Heart left ventricle (tissue), 16 donors: ENCODE data around the gene NFXL1. TPM values are rescaled to one million over a fixed set of nuclear protein-coding genes. Genes with fewer than 3 reads are reported as not detected.

Experiments used
- ATAC-seq, 4 donors: fragments of 200-7000 bp; cut with Tn5 transposase; one replicate each; pipeline ENCODE4 v1.9.1; 2020 to 2022; ENCODE audit warnings: moderate library complexity in 4 of 4, mild to moderate bottlenecking in 3 of 4, moderate number of reproducible peaks in 1 of 4
- DNase-seq, 5 donors: peaks; one replicate each; pipeline ENCODE4 v3.0.0-alpha.2; 2020
- H3K27ac ChIP-seq, 12 donors: fragments of 200-600 bp; sonication (generic) in 4 of 12; one replicate each; pipeline versions ENCODE4 v1.5.0 to v1.8.0; 2016 to 2022; ENCODE audit warnings: mild to moderate bottlenecking in 2 of 12
- H3K27me3 ChIP-seq, 9 donors: fragments of 200-600 bp; sonication (generic) in 2 of 9; one replicate each; pipeline versions ENCODE4 v1.5.1 to v1.8.0; 2016 to 2022; ENCODE audit warnings: mild to moderate bottlenecking in 3 of 9
- H3K36me3 ChIP-seq, 9 donors: fragments of 200-600 bp; sonication (generic) in 2 of 9; one replicate each; pipeline versions ENCODE4 v1.5.0 to v1.8.0; 2018 to 2022; ENCODE audit warnings: mild to moderate bottlenecking in 2 of 9
- H3K4me1 ChIP-seq, 12 donors: fragments of 200-600 bp; sonication (generic) in 4 of 12; one replicate each; pipeline versions ENCODE4 v1.5.0 to v1.8.0; 2016 to 2022; ENCODE audit warnings: mild to moderate bottlenecking in 3 of 12
- H3K4me3 ChIP-seq, 12 donors: fragments of 200-600 bp; sonication (generic) in 4 of 12; one replicate each; pipeline versions ENCODE4 v1.5.0 to v1.8.0; 2017 to 2022; ENCODE audit warnings: mild to moderate bottlenecking in 9 of 12, moderate library complexity in 4 of 12
- H3K9me3 ChIP-seq, 12 donors: fragments of 200-600 bp; sonication (generic) in 4 of 12; one replicate each; pipeline versions ENCODE4 v1.5.0 to v1.8.0; 2016 to 2022; ENCODE audit warnings: mild to moderate bottlenecking in 1 of 12
- POLR2A ChIP-seq, 2 donors: fragments of 450-650 bp; IDR thresholded peaks; one replicate each; pipeline ENCODE4 v1.6.1; 2017; ENCODE audit warnings: antibody characterized with exemption in 2 of 2, mild to moderate bottlenecking in 2 of 2, moderate library complexity in 2 of 2
- WGBS, 4 donors: extraction: QIAGEN DNeasy Blood & Tissue Kit in 2 of 4; methylation state at CpG; one replicate each; pipeline versions ENCODE4 v1.1.5 to v1.1.7; 2013 to 2018; 5-methylcytosine and 5-hydroxymethylcytosine counted together
- intact Hi-C, 10 donors: fragments of 100-400 bp; cut with DNase I; formaldehyde crosslinking; loops; one replicate each; pipeline versions ENCODE4 v1.11.1 to v1.14.2; 2022
- polyA plus RNA-seq, 2 donors: library from polyadenylated mRNA; stranded (reverse); fragments of 200-250 nt; gene quantifications; one replicate each; pipeline ENCODE4 v1.2.3, GENCODE V29; 2013
- total RNA-seq, 9 donors: library from RNA; depleted of rRNA in 2 of 9; stranded (reverse); fragments of >200 nt in 2 of 9; fragmentation: NEBNext Ultra II Directional in 3 of 9; extraction: Animal tissue kit (Norgen Biotek cat#: 25700) in 3 of 9; gene quantifications; one replicate each; pipeline versions ENCODE4 v1.1.0 to v1.2.4, GENCODE V29; 2016 to 2023
- TF ChIP-seq, protein P1 (sequence below), 12 donors: fragments of 200-600 bp; sonication (generic) in 4 of 12; IDR thresholded peaks; one replicate each; pipeline versions ENCODE4 v1.5.0 to v1.8.0; 2018 to 2022; ENCODE audit warnings: antibody characterized with exemption in 12 of 12, mild to moderate bottlenecking in 5 of 12
- donor health status: ischemic (EF 13 %, LVEDD 7.1; RV severe dilation, severe dysfunction).
- donor health status: healthy with polysubstance abuse.
- donor health status: DM: no; HTN: yes; CAD: no.
- donor health status: DM: no; HTN: no; CAD: no.
- donor health status: ischemic (EF 25% LVEDD 6.9; RV normal size, moderate dysfunction).
- donor health status: ischemic (EF 25% LVEDD 5.7; RV mildly dilated, moderate dysfunction).
- donor health status: healthy.
- donor health status: DM: yes; HTN: yes; CAD: no.
- donor health status: ischemic (EF 35%, LVEDD 5.7; RV mildly dilated, moderate dysfunction).
- donor health status: nonischemic (EF 11% LVEDD 7.7; RV severe dilation, severe dysfunction).
- donor health status: DM: yes; HTN: yes; CAD: no.
- donor health status: PGD.
- donor health status: ischemic (EF 29% LVEDD 5.4; RV normal size, mild dysfunction).
- donor health status: nonischemic (EF 23%, LVEDD 6.1; RV moderate dilation, normal function).

Gene NFXL1
- total and polyA plus RNA-seq, 11 donors: 2.8 to 7.3 (median 5.3) TPM

- no peak for TF ChIP-seq POLR2A (IDR thresholded peaks at IDR 0.05)
- TF ChIP-seq, protein P1, sequence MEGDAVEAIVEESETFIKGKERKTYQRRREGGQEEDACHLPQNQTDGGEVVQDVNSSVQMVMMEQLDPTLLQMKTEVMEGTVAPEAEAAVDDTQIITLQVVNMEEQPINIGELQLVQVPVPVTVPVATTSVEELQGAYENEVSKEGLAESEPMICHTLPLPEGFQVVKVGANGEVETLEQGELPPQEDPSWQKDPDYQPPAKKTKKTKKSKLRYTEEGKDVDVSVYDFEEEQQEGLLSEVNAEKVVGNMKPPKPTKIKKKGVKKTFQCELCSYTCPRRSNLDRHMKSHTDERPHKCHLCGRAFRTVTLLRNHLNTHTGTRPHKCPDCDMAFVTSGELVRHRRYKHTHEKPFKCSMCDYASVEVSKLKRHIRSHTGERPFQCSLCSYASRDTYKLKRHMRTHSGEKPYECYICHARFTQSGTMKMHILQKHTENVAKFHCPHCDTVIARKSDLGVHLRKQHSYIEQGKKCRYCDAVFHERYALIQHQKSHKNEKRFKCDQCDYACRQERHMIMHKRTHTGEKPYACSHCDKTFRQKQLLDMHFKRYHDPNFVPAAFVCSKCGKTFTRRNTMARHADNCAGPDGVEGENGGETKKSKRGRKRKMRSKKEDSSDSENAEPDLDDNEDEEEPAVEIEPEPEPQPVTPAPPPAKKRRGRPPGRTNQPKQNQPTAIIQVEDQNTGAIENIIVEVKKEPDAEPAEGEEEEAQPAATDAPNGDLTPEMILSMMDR (IDR thresholded peaks at IDR 0.05): no peak
- H3K4me3 ChIP-seq: no peak overlapping the region
- H3K9me3 ChIP-seq: peaks cover 0 to 5% (median 0%) of the 10 kb centered on the region in 12 donors
- H3K27me3 ChIP-seq: no peaks in the 10 kb centered on the region
- intact Hi-C loops: no loop called here
- peak in 2 of 4 donors; percentile 16 to 22 for ATAC-seq
- DNase-seq: no peak
- H3K36me3 ChIP-seq: no peaks in the 10 kb centered on the region
- peaks cover 0 to 6% (median 0%) of the 10 kb centered on the region in 12 donors for H3K4me1 ChIP-seq
- WGBS, 4 donors: 52 to 78% (median 70%) methylated on average over 2 to 3 of the region's 3 CpGs
- H3K27ac ChIP-seq: peak overlapping the region in 1 of 12 donors; percentile 7
These were observed 112.8 kb downstream of the NFXL1 start for GRCh38 chr4:47801481-47802002.

GRCh38 chr4:47798165-47798564 is 116.2 kb downstream of the NFXL1 start:
- intact Hi-C loops: no loop called here
- Histone ChIP-seq H3K9me3 (peaks cover 0 to 3% (median 0%) of the 10 kb centered on the region in 12 donors), H3K27ac (no peak overlapping the region), H3K4me3 (no peak overlapping the region), H3K4me1 (peaks cover 0 to 6% (median 0%) of the 10 kb centered on the region in 12 donors), H3K27me3 (no peaks in the 10 kb centered on the region), H3K36me3 (no peaks in the 10 kb centered on the region)
- TF ChIP-seq, protein P1 (IDR thresholded peaks at IDR 0.05): no peak
- TF ChIP-seq POLR2A (IDR thresholded peaks at IDR 0.05): no peak
- ATAC-seq (no peak), DNase-seq (no peak)
- 35 to 38% (median 37%) methylated on average over 3 of the region's 3 CpGs for WGBS, 4 donors

Other genes starting within 250 kb of the NFXL1 start
- 100 to 1,000 TPM in 1 of 9 donors, 10 to 100 TPM in 8; 20.5 to 130 (median 47.4) TPM for gene CORIN, start 76.5 kb downstream of the NFXL1 start, total RNA-seq
- gene CORIN, start 76.5 kb downstream of the NFXL1 start, polyA plus RNA-seq: 10 to 100 TPM in 1 of 2 donors, 1 to 10 TPM in 1; 5.6 to 35.8 TPM
- 1 to 10 TPM in 1 of 9 donors, under 1 TPM in 5, not detected in 3; 0.34 to 1.9 (median 0.73) TPM for gene CNGA1, start 102.1 kb upstream of the NFXL1 start, total RNA-seq
- gene CNGA1, start 102.1 kb upstream of the NFXL1 start, polyA plus RNA-seq: under 1 TPM; 0.19 to 0.80 TPM
- under 1 TPM in 7 of 9 donors, not detected in 2; 0.05 to 0.92 (median 0.34) TPM for gene NIPAL1, start 102.2 kb upstream of the NFXL1 start, total RNA-seq
- gene NIPAL1, start 102.2 kb upstream of the NFXL1 start, polyA plus RNA-seq: under 1 TPM; 0.23 to 0.24 TPM
- gene TXK, start 219.7 kb upstream of the NFXL1 start, total RNA-seq: 1 to 10 TPM in 2 of 9 donors, under 1 TPM in 6, not detected in 1; 0.25 to 3.3 (median 0.63) TPM
- gene TXK, start 219.7 kb upstream of the NFXL1 start, polyA plus RNA-seq: under 1 TPM; 0.18 to 0.19 TPM